HG03060 (cell line): ENCODE data around the gene PNLIPRP2.

ENCODE experiments used
- ATAC-seq: cut with Tn5 transposase; IDR thresholded peaks from one replicate; pipeline ENCODE4 v1.9.1; 2021; ENCODE audit warnings: low read depth, moderate number of reproducible peaks; ENCODE audit not compliant: unreplicated experiment

The PNLIPRP2 gene

GRCh38 chr10:116620423-116621400 lies at the start of gene PNLIPRP2:
Gene PNLIPRP2, plus strand, starts transcription at chr10:116620953.
- no peak for ATAC-seq

- no peak for ATAC-seq
These were observed 46.0 kb upstream of the PNLIPRP2 start for GRCh38 chr10:116574797-116575196.

GRCh38 chr10:116587878-116588591 lies 32.7 kb upstream of the PNLIPRP2 start:
- ATAC-seq = no peak

GRCh38 chr10:116588995-116589394 lies 31.8 kb upstream of the PNLIPRP2 start:
- no peak for ATAC-seq

- ATAC-seq = no peak
These were observed 30.8 kb upstream of the PNLIPRP2 start for GRCh38 chr10:116589926-116590325.

- no peak for ATAC-seq
These were observed 29.9 kb upstream of the PNLIPRP2 start, which contains the start of gene PNLIPRP1 for GRCh38 chr10:116590590-116591444. Gene PNLIPRP1, plus strand, starts transcription at chr10:116590959. Its CDS starts 171 bp downstream, at chr10:116591130.

GRCh38 chr10:116593139-116593740 lies 27.5 kb upstream of the PNLIPRP2 start:
- ATAC-seq = no peak

- ATAC-seq = no peak
These were observed 26.2 kb upstream of the PNLIPRP2 start for GRCh38 chr10:116594525-116595035.

- no peak for ATAC-seq
These were observed 24.7 kb upstream of the PNLIPRP2 start for GRCh38 chr10:116596062-116596461.

- no peak for ATAC-seq
These were observed 23.2 kb upstream of the PNLIPRP2 start for GRCh38 chr10:116597543-116597942.

GRCh38 chr10:116598329-116598728 lies 22.4 kb upstream of the PNLIPRP2 start:
- ATAC-seq = no peak

GRCh38 chr10:116599991-116600390 lies 20.8 kb upstream of the PNLIPRP2 start:
- ATAC-seq = no peak

GRCh38 chr10:116602648-116603400 lies 17.9 kb upstream of the PNLIPRP2 start:
- no peak for ATAC-seq

GRCh38 chr10:116606061-116606483 lies 14.7 kb upstream of the PNLIPRP2 start:
- ATAC-seq = no peak

GRCh38 chr10:116607336-116607735 lies 13.4 kb upstream of the PNLIPRP2 start:
- no peak for ATAC-seq

- no peak for ATAC-seq
These were observed 11.8 kb upstream of the PNLIPRP2 start for GRCh38 chr10:116608686-116609594.

- ATAC-seq = no peak
These were observed 10.2 kb upstream of the PNLIPRP2 start for GRCh38 chr10:116610443-116611152.
